Calu3 (cell line): ENCODE results near the gene CCL4. TPM values are rescaled to one million over a fixed set of nuclear protein-coding genes. Genes with fewer than 3 reads are reported as not detected.

Experiments used
- BruUV-seq: library from RNA; stranded (reverse); fragments of 400-500 nt; replicated peaks from 2 replicates; lab custom pipeline; 2021; lab: Mats Ljungman, UMichigan
- CTCF ChIA-PET: fragments of 300-600 bp; sonication (Branson Sonifier 250); formaldehyde crosslinking; loops from one replicate; lab custom pipeline; 2022; ENCODE audit warnings: antibody characterized with exemption; lab: Charles Lee
- DNase-seq: peaks from one replicate; pipeline ENCODE4 v3.0.0; 2022
- H3K27ac Mint-ChIP-seq: one replicate; pipeline ENCODE4 v1.8.0; 2022; ENCODE audit warnings: mixed read lengths; ENCODE audit not compliant: unreplicated experiment
- H3K27me3 Mint-ChIP-seq: one replicate; pipeline ENCODE4 v1.8.0; 2022; ENCODE audit warnings: mixed read lengths; ENCODE audit not compliant: unreplicated experiment
- H3K36me3 Mint-ChIP-seq: one replicate; pipeline ENCODE4 v1.8.0; 2022; ENCODE audit warnings: mild to moderate bottlenecking, moderate library complexity, mixed read lengths; ENCODE audit not compliant: insufficient read depth, unreplicated experiment
- H3K4me1 Mint-ChIP-seq: one replicate; pipeline ENCODE4 v1.8.0; 2022; ENCODE audit warnings: mild to moderate bottlenecking, low read depth, mixed read lengths; ENCODE audit not compliant: unreplicated experiment
- H3K4me3 Mint-ChIP-seq: one replicate; pipeline ENCODE4 v1.8.0; 2022; ENCODE audit warnings: mild to moderate bottlenecking, low read depth, moderate library complexity, mixed read lengths; ENCODE audit not compliant: unreplicated experiment
- H3K9me3 Mint-ChIP-seq: one replicate; pipeline ENCODE4 v1.8.0; 2022; ENCODE audit warnings: low read depth, mixed read lengths; ENCODE audit not compliant: unreplicated experiment
- CTCF ChIP-seq: fragments of 200-600 bp; IDR thresholded peaks from one replicate; pipeline ENCODE4 v1.8.0; 2022; ENCODE audit warnings: antibody characterized with exemption; ENCODE audit not compliant: unreplicated experiment
- intact Hi-C: fragments of 100-400 bp; cut with micrococcal nuclease; formaldehyde crosslinking; loops from one replicate; pipeline ENCODE4 v1.10.0; 2022; ENCODE audit not compliant: unreplicated experiment
- total RNA-seq: library from RNA; stranded (reverse); gene quantifications from 2 replicates; pipeline ENCODE4 v1.2.3, GENCODE V29; 2022

Gene CCL4
- total RNA-seq, 1 experiment from 2014 or later = not detected

GRCh38 chr17:36136036-36136435, 32.4 kb downstream of the CCL4 start:
- CTCF ChIA-PET = no interaction called here
- no TSS peak for BruUV-seq
- Mint-ChIP-seq H3K27me3 (peaks cover 74% of the 10 kb centered on the region), H3K9me3 (no peaks in the 10 kb centered on the region), H3K4me1 (no peaks in the 10 kb centered on the region), H3K27ac (no peak overlapping the region), H3K4me3 (no peak overlapping the region), H3K36me3 (no peaks in the 10 kb centered on the region)
- intact Hi-C loops = no loop called here
- no peak for TF ChIP-seq CTCF
- DNase-seq = no peak

GRCh38 chr17:36136439-36136838, 32.8 kb downstream of the CCL4 start:
- Mint-ChIP-seq H3K4me3 (no peak overlapping the region), H3K27me3 (peaks cover 76% of the 10 kb centered on the region), H3K9me3 (no peaks in the 10 kb centered on the region), H3K36me3 (no peaks in the 10 kb centered on the region), H3K27ac (no peak overlapping the region), H3K4me1 (no peaks in the 10 kb centered on the region)
- no TSS peak for BruUV-seq
- CTCF ChIA-PET = no interaction called here
- intact Hi-C loops = no loop called here
- DNase-seq = no peak
- TF ChIP-seq CTCF = no peak

- Mint-ChIP-seq H3K4me3 (no peak overlapping the region), H3K4me1 (no peaks in the 10 kb centered on the region), H3K27me3 (peaks cover 65% of the 10 kb centered on the region), H3K27ac (no peak overlapping the region), H3K9me3 (no peaks in the 10 kb centered on the region), H3K36me3 (no peaks in the 10 kb centered on the region)
- intact Hi-C loops = no loop called here
- TF ChIP-seq CTCF = no peak
- no peak for DNase-seq
- CTCF ChIA-PET = no interaction called here
- BruUV-seq = no TSS peak
Measured at GRCh38 chr17:36142235-36142634, 38.6 kb downstream of the CCL4 start.

- Mint-ChIP-seq H3K4me3 (no peak overlapping the region), H3K36me3 (no peaks in the 10 kb centered on the region), H3K27me3 (peaks cover 65% of the 10 kb centered on the region), H3K4me1 (no peaks in the 10 kb centered on the region), H3K9me3 (no peaks in the 10 kb centered on the region), H3K27ac (no peak overlapping the region)
- intact Hi-C loops = no loop called here
- no peak for DNase-seq
- no TSS peak for BruUV-seq
- CTCF ChIA-PET = no interaction called here
- TF ChIP-seq CTCF = no peak
Measured at GRCh38 chr17:36142806-36143205, 39.2 kb downstream of the CCL4 start.
